RWPE1 (cell line): ENCODE results near the gene CDH13.
A peak's percentile ranks its signal among the peaks of the same experiment; 100 is the strongest.

Experiments
- CTCF ChIA-PET: fragments of 350-600 bp; sonication (Branson Sonifier 250); formaldehyde crosslinking; extraction: SDS; loops from one replicate; lab custom pipeline; 2021; lab: Yijun Ruan, JAX
- POLR2A ChIA-PET: fragments of 400-600 bp; formaldehyde crosslinking; extraction: SDS; loops from one replicate; lab custom pipeline; 2020; ENCODE audit warnings: antibody characterized with exemption; ENCODE audit not compliant: low non-redundant PET; lab: Yijun Ruan, JAX
- DNase-seq: peaks from one replicate; pipeline ENCODE4 v3.0.0; 2012; ENCODE audit warnings: low spot score
- H3K27ac ChIP-seq: fragments of 450-650 bp; 2 replicates; pipeline ENCODE4 v1.5.1; 2017
- CTCF ChIP-seq: fragments of 450-650 bp; conservative IDR thresholded peaks from 2 replicates; pipeline ENCODE4 v1.5.1; 2017; ENCODE audit warnings: low read depth, mild to moderate bottlenecking

Gene CDH13

DNA sequence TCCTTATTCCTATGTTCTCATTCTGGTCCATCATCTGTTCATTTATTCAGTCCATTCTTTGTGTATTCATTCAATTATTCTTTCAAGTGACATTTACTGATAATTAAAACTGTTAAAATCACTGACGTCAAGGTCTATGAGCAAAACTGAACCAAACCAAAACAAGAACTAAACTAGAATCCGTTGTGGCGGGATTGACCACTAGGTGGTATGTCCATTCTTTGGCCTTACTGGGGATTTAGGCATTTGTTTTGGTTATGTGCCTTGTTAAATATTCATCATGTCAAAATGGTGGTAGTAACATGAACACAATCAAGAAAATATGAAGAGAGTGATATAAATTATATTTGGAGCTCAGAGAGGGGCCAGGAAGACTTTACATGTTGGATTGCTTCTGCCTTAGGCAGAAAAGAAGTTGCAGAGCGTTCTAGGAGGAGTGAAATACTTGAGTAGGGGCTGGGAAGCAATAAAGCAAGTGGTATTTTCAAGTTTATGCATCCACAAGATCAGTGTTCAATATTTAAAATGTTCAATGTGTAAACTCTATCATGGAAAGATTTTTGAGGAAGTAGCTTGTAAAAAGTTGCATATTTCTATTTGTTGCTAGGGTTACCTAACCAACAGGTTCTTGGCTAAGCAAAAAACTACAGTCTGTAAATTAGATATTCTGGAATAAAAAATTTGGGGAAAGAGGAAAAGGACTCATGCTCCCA lies 129.0 kb downstream of the CDH13 start:
- no peak overlapping the region for H3K27ac ChIP-seq
- CTCF ChIA-PET: interaction anchor here (0.7 kb wide), 1 partner anchor 102 kb away, joined by 3 read pairs; no protein-coding TSS in a partner anchor
- TF ChIP-seq CTCF: no peak
- POLR2A ChIA-PET: no interaction called here
- no peak for DNase-seq

DNA sequence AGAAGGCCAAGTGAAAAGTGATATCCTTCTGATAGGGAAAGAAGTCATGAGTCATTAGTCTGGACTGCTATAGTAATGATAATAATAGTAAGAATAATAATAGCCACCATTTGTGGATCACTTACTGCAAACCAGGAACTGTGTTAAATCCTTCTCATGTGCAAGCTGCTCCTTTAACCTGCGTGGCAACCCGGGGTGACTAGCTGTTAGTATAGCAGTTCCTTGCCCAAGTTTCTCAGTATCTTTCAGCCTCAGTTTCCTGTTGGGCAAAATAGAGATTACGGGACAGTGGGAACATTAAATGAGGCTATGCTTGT lies 129.5 kb downstream of the CDH13 start:
- DNase-seq: no peak
- no peak overlapping the region for H3K27ac ChIP-seq
- TF ChIP-seq CTCF: no peak
- CTCF ChIA-PET: no interaction called here
- POLR2A ChIA-PET: no interaction called here

DNA sequence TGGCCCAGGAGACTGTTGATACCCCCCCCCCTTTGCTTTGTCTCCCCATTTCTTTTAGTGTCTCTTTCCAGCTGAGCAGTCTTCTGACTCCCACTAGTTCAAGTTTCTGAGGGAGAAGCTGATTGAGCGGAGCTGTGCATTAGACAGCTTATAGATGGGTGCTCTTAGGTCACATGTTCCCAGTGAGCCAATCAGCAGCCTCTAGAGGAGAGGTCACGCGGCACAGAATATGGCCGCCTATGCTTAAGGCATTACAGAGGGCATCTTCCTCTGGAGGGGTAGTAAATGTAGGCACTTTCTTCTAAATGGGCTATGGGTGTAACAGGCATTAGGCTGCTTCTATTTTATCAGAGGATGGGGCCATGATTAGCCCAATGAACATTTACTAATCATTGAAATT lies 131.6 kb downstream of the CDH13 start:
- no peak for TF ChIP-seq CTCF
- DNase-seq: no peak
- ChIA-PET POLR2A (no interaction called here), CTCF (interaction anchor here (0.6 kb wide), 2 partner anchors 164 to 616 kb away, joined by 3 read pairs; no protein-coding TSS in a partner anchor)
- H3K27ac ChIP-seq: no peak overlapping the region

GRCh38 chr16:82758904-82759303 lies 132.1 kb downstream of the CDH13 start:
- no peak for TF ChIP-seq CTCF
- no peak for DNase-seq
- POLR2A ChIA-PET: no interaction called here
- CTCF ChIA-PET: interaction anchor here (0.6 kb wide), 1 partner anchor 163 kb away, joined by 3 read pairs; no protein-coding TSS in a partner anchor
- H3K27ac ChIP-seq: no peak overlapping the region

DNA sequence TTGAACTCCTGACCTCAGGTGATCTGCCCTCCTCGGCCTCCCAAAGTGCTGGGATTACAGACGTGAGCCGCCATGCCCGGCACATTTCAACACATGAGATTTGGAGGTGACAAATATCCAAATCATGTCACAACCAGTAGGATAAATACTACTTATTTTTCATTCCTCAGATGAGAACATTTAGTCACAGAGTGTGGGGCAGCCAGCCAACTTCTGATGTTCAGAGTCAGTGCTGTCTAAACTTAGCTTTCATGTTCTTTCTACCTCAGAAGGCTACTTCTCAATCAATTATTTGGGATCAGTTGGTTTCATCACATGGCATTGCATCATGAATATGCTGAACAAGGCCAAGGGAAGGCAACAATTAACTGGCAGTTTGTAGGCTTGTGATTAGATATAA lies 134.5 kb downstream of the CDH13 start:
- peak overlapping the region; percentile 72 for H3K27ac ChIP-seq
- TF ChIP-seq CTCF: no peak
- peak; percentile 9 for DNase-seq
- CTCF ChIA-PET: no interaction called here
- POLR2A ChIA-PET: no interaction called here

DNA sequence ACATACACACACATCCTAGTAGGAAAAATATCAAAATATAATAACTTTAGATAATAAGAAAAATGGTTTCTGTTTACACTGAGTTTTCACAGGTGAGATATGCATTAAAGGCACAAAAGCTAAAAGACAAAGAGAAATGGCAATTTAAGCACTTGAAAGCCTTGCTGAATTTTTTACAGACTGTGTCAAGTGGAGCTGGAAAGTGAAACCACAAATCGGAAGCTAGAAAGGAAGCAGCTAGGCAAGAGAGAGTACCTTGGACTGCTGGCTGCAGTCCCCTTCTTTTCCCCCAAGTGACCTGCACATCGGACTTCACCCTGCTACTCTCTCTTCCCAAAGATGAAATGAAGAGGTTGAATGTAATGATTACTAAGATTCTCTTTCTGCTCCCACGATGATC lies 135.1 kb downstream of the CDH13 start:
- no peak overlapping the region for H3K27ac ChIP-seq
- no peak for DNase-seq
- CTCF ChIA-PET: interaction anchor here (0.6 kb wide), 1 partner anchor 101 kb away, joined by 3 read pairs; no protein-coding TSS in a partner anchor
- TF ChIP-seq CTCF: no peak
- POLR2A ChIA-PET: no interaction called here
